H4 (cell line): ENCODE measurements around the gene ACSM3. TPM values are rescaled to one million over a fixed set of nuclear protein-coding genes. Genes with fewer than 3 reads are reported as not detected.
"Not testable (repeated sequence)": the region's sequence is repeated elsewhere in the genome, so short reads cannot be mapped to it uniquely, and the experiment has no call there.

Experiments used
- DNase-seq: peaks from one replicate; pipeline ENCODE4 v3.0.0-alpha.2; 2015; ENCODE audit warnings: low spot score
- total RNA-seq: library from RNA; depleted of rRNA; stranded (reverse); fragments of >200 nt; shearing (Covaris generic); gene quantifications from 2 replicates; pipeline ENCODE4 v1.2.3, GENCODE V29; 2014

The ACSM3 gene
- total RNA-seq, 1 experiment from 2014 or later: 3.5 TPM

DNA sequence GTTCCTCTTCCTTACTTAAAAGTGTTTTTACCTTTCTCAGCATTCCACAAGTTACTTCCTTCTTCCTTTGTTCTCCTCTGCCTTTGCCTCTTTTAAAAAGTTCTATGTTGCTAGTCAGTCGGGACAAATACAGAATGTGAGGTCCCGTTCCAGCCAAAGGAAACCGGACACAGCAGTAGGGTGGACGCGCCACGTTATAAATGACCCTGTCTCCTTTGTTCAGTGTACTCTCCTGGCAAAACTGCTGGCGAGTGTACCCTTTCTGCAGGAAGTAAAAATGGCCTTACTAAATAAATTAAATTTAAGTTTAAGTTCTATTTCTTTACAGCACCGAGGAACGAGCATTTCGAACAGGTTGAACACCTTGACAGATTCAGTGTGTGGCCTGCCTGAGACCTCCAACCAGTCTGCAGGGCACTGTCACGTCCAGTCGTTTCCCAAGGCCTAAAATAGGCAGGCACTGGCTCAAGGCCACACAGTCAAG is 41.9 kb downstream of the ACSM3 start:
- not testable (repeated sequence) for DNase-seq

GRCh38 chr16:20806168-20807050 is 42.6 kb downstream of the ACSM3 start, which contains the start of the genes ERI2 and REXO5:
Gene ERI2, minus strand, starts transcription at chr16:20806472. Its CDS starts 42 bp downstream, at chr16:20806430.
Gene REXO5, plus strand, starts transcription at chr16:20806527. Its CDS starts 427 bp downstream, at chr16:20806954.
- peak; percentile 92 for DNase-seq

DNA sequence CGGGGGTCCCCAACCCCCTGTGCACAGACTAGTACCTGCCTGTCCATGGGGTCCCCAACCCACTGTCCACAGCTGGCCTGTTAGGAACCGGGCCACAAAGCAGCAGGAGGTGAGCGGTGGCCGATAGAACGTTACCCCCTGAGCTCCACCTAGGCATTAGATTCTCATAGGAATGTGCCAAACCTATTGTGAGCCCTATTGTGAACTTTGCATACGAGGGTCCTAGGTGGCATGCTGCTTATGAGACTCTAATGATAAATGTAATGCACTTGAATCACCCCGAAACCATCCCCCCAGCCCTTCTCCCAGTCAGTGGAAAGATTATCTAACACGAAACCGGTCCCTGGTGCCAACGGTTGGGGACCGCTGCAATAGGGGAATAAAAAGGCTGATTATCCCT is 44.0 kb downstream of the ACSM3 start:
- no peak for DNase-seq

- DNase-seq: no peak
Observed at GRCh38 chr16:20811889-20812439, 48.1 kb downstream of the ACSM3 start.

DNA sequence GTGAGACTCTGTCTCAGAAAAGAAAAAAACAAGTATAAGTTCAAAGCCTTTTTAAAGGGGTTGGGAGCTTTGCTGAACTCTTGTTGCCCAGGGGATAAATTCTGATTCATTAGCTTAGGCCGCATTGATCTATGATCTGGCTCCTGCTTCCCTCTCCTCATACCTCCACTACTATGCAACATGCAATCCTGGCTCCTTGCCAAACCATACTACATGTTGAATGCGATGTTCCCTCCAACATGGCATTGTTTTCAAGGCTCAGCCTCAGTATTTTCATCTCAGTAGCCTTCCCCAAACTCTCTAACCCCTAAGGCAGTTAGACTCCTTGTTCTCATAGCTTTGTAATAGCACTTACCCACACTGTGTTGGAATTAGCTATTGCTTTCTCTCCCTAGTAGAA is 48.7 kb downstream of the ACSM3 start:
- DNase-seq: no peak

DNA sequence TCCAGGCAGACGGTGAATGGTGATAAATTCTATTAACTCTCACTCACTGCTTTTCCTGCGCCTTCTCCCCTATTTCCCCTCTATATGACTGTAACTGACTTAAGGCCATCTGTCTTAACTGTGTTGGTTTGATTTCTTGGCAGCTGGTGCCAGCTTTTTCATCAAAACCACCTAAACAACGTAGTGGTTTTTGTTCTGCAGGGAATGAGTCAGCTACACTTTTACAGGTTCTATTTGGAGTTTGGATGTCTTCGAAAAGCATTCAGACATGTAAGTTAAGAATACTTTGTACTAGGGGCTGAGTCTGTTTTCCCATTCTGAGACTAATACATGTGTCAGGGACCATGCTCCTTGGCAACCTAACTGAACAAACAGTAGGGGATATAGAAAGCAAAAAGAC is 51.0 kb downstream of the ACSM3 start:
- peak; percentile 16 for DNase-seq

DNA sequence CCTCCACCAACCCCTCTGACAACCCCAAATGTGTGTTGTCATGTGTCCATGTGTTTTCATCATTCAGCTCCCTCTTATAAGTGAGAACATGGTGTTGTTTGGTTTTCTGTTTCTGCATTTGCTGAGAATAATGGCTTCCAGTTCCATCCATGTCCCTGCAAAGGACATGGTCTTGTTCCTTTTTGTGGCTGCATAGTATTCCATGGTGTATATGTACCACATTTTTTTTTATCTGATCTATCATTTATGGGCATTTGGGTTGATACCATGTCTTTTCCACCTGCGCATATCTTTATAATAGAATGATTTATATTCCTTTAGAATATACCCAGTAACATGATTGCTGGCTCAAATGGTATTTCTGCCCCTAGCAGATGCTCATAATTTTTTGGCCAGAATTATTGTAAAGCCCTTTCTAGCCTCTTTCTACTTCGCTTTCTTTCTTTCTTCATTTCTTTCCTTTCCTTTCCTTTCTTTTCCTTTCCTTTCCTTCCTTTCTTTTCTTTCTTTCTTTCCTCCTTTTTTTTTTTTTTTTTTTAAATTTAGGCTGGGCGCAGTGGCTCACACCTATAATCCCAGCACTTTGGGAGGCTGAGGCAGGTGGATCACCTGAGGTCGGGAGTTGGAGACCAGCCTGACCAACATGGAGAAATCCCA is 55.2 kb downstream of the ACSM3 start:
- DNase-seq: no peak

DNA sequence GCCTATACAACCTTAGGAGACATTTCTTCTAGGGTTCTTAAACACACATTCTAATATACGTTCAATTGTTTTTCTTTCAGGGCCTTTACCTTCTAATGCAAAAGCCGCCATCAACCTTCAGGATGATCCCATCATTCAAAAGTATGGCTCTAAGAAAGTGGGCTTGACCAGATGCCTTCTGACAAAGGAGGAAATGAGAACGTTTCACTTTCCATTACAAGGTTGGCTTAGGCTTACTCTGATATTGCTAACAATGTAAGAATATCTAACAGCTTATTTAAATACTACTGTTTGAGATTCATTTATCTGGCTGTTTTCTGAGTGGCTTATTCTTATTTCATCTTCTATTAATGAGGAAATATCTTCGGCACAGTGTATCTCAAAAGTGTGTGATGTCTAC is 57.9 kb downstream of the ACSM3 start:
- no peak for DNase-seq

DNA sequence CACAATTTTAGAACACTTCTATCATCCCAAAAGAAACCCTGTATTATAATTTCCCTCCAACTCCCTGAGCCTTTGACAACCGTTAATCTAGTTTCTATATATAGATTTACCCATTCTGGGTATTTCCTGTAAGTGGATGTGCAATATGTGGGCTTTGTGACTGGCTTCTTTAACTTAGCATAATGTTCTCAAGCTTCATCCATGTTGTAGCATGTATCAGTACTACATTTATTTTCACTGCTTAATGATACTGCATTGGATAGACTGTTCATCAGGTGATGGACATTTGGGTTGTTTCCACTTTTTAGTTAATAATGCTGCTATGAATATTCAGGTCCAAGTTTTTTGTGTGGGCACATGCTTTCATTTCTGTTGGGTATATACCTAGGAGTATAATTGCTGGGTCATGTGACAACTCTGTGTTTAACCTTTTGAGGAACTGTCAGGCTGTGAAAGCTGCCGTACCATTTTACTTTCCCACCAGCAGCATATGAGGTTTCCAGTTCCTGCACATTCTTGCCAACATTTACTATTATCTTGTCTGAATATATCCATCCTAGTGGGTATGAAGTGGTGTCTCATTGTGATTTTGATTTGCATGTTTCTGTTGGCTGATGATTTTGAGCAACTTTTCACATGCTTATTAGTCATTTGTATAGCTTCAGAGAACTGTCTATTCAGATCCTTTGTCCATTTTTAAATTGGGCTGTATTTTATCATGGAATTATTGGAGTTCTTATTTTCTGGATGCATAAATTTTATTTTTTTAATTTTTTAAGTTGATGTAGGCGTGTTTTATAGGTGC is 58.9 kb downstream of the ACSM3 start:
- DNase-seq: no peak

- DNase-seq: no peak
Observed at GRCh38 chr16:20826039-20826566, 62.3 kb downstream of the ACSM3 start.

- DNase-seq: no peak
Observed at GRCh38 chr16:20829536-20829935, 65.7 kb downstream of the ACSM3 start.

DNA sequence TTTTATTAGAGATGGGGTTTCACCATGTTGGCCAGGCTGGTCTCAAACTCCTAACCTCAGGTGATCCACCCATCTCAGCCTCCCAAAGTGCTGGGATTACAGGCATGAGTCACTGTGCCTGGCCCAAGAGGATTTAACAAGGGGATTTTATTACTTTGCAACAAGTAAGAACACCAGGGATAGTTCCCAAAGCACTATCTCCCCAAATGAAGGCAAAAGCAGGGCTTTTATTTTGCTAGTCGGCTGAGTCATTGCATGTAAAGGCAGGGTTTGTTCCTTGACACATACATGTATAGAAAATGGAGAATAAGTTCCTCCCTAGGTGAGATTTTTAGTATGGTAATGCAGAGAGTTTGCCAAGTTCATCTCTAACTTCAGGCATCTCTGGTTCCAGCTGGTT is 66.6 kb downstream of the ACSM3 start:
- DNase-seq: no peak

DNA sequence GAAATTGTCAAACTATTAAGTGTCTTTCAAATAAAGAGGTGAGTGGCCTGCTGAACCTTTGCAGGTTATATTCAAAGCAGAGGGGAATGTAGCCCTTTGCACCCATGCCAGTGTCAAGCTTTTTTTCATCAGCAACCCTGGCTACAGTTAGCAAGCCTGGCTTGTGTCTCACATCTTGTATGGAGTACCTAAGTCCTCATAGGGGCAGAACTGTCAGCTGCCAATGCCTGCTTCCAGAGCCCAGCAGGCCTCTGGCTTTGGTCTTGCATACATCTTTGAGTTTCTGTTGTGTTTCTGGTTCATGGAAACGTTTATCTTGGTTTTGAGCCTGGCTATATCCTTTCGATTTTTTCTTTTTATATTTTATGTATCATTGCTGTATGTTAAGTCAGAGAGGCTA is 69.3 kb downstream of the ACSM3 start:
- DNase-seq: no peak

- DNase-seq: no peak
Observed at GRCh38 chr16:20838240-20838639, 74.4 kb downstream of the ACSM3 start.

- DNase-seq: no peak
Observed at GRCh38 chr16:20839504-20839903, 75.7 kb downstream of the ACSM3 start.

DNA sequence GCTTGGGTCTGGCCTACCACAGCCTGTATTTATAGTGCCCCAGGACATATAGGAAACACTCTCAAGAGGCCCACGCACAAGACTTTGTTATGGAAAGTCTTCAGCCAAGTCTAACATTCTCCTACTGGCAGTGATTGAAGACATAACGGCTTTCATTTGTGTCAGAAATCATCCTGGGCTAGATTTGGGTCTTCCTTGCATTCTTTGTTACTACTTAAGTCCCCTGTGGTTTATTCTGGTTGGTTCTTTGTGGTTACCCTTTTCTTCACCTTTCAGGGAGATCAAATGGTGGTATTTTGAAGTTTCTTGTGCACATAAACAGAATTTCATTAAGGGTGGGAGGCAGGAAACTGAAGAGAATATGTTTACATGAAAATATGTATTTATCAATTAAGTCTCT is 80.2 kb downstream of the ACSM3 start:
- no peak for DNase-seq

DNA sequence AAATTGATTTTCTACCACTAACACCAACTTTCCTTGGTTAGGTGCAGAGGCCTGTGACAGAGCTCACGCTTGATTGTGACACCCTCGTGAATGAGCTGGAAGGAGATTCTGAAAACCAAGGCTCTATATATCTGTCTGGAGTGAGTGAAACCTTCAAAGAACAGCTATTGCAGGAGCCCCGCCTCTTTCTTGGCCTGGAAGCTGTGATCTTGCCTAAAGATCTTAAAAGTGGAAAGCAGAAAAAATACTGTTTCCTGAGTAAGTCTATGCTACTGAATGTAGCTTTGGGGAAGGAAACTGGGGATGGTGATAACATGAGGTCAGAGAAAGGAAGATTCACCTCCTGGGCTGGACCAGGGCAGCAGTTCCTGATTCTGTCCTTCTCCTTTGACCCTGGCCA is 80.8 kb downstream of the ACSM3 start:
- no peak for DNase-seq

DNA sequence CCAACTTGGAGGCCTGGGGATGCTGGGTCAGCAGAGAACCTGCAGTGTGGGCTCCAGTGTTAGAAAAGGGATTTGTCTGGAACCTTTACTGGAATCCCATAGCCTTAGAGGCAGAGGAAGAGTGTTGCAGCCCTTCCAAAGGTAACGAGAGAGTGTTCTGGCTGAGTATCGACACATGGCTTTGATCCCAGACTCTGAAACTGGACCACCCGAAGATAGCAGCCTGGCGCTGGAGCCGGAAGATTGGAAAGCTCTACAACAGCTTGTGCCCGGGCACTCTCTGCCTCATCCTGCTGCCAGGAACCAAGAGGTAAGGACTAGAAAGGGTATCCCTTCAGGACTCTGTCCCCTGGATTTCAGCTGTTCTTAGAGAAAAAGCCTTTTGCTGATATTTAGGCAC is 82.2 kb downstream of the ACSM3 start:
- no peak for DNase-seq

DNA sequence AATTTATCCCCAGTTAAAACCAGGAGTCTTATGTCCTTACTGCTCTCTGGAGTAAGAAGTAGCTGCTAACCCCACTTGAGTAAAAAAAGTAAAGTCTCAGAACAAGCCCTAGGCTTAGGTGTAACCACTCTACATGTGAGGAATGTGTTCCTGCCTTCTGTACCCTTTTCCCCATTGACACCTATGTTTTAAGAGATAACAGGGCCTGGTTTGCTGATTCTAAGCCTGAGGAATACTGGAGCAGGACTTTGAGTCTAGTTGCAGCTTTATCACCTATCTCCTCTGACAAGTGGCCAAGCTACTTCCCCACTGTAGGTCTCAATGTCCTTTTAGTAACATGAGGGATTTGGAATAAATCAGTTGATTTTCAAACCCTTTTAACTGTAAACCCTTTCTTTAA is 82.7 kb downstream of the ACSM3 start:
- no peak for DNase-seq
